ENCODE measurements around the gene CBFB. TPM values are rescaled to one million over a fixed set of nuclear protein-coding genes. Genes with fewer than 3 reads are reported as not detected.
A peak's percentile ranks its signal among the peaks of the same experiment; 100 is the strongest.

Gene CBFB
- total and polyA plus RNA-seq, 2 of the 13 experiments (the other 11 are each of a cell fraction or from before 2014, with no cell fraction given) = 22.1 to 70.8 TPM

- ChIA-PET POLR2A (no interaction called here), CTCF (ENCODE audit: low intra/inter-chr PET ratio, low total read pairs) (interaction anchor here (0.6 kb wide), 1 partner anchor 1063 kb away, joined by 3 read pairs; no protein-coding TSS in a partner anchor)
- H3K27me3 ChIP-seq (ENCODE audit: control insufficient read depth in 1 of 2, insufficient read depth in 2 of 2, low read length in 2 of 2) = peaks cover 1 to 9% of the 10 kb centered on the region in 2 experiments; a peak in 2 of 5 replicates
- no peaks in the 10 kb centered on the region for H3K79me2 ChIP-seq (ENCODE audit: insufficient read depth, low read length)
- no TSS peak for BruUV-seq (replicated peaks)
- in situ Hi-C loops (cut with HindIII; ENCODE audit: extremely low pct_ligation_motif_present, low pct_unique_long_range_greater_than_20kb) (no loop called here), intact Hi-C loops (cut with micrococcal nuclease; ENCODE audit: unreplicated experiment) (no loop called here)
- no peaks in the 10 kb centered on the region for H4K20me1 ChIP-seq (ENCODE audit: insufficient read depth, low read length)
- H3K27ac ChIP-seq (ENCODE audit: extremely low read length, insufficient read depth, low read length) = no peak overlapping the region
- no peaks in the 10 kb centered on the region for H3K36me3 ChIP-seq (replicated peaks in 1 of 2; ENCODE audit: control insufficient read depth in 1 of 2, insufficient read depth in 2 of 2, low read length in 2 of 2)
- no peak for ATAC-seq
- no peak overlapping the region for H3K9ac ChIP-seq (ENCODE audit: insufficient read depth, low read depth, low read length)
- TF ChIP-seq IKZF5 (CRISPR knock-in tag; IDR thresholded peaks at IDR 0.05) (no peak), ATM (IDR thresholded peaks at IDR 0.05; ENCODE audit: borderline replicate concordance) (no peak), ONECUT2 (CRISPR knock-in tag; IDR thresholded peaks at IDR 0.05) (no peak), ZSCAN9 (CRISPR knock-in tag; IDR thresholded peaks at IDR 0.05; ENCODE audit: borderline replicate concordance) (no peak), CREB1 (IDR thresholded peaks at IDR 0.05) (peak; percentile 44; the same call in 1 of the 2 replicates), CREB1 (CRISPR knock-in tag; IDR thresholded peaks at IDR 0.05) (no peak)
- peaks cover 27% of the 10 kb centered on the region for H3K4me1 ChIP-seq (ENCODE audit: insufficient read depth, low read length)
- H2AFZ ChIP-seq (ENCODE audit: low read length) = no peak overlapping the region
- H3K4me3 ChIP-seq (replicated peaks in 1 of 3; ENCODE audit: insufficient read depth in 1 of 3, low read depth in 2 of 3, low read length in 3 of 3) = no peak overlapping the region
- no peak for DNase-seq (ENCODE audit: low spot score)
- WGBS (ENCODE audit: low lambda C conversion rate) = 13% methylated on average over 2 of the region's 3 CpGs
- H3K9me3 ChIP-seq (ENCODE audit: low read length) = no peaks in the 10 kb centered on the region
- H3K4me2 ChIP-seq (ENCODE audit: low read depth, low read length) = no peak overlapping the region
- no peak for FAIRE-seq
These were observed 27.2 kb upstream of the CBFB start for GRCh38 chr16:67001726-67002125.

GRCh38 chr16:67006930-67007658, 21.9 kb upstream of the CBFB start:
- 20% methylated on average over 12 of the region's 12 CpGs for WGBS (ENCODE audit: low lambda C conversion rate)
- ChIA-PET POLR2A (interaction anchor here (0.8 to 1.4 kb wide), 2 partner anchors 21 to 143 kb away, joined by 3 to 6 read pairs; partner anchors contain the start of genes B3GNT9 and CBFB), CTCF (ENCODE audit: low intra/inter-chr PET ratio, low total read pairs) (interaction anchor here (0.6 kb wide), 1 partner anchor 12 kb away, joined by 3 read pairs; no protein-coding TSS in a partner anchor)

More at GRCh38 chr16:67006930-67007658, 21.9 kb upstream of the CBFB start:
- in situ Hi-C loops (cut with HindIII; ENCODE audit: extremely low pct_ligation_motif_present, low pct_unique_long_range_greater_than_20kb) = no loop called here
- H3K4me1 ChIP-seq (ENCODE audit: insufficient read depth, low read length) = peaks cover 38% of the 10 kb centered on the region
- ATAC-seq (no peak), FAIRE-seq (no peak), DNase-seq (ENCODE audit: low spot score) (no peak)
- TF ChIP-seq SMARCC2 (IDR thresholded peaks at IDR 0.05) = no peak
- no peak for TF ChIP-seq IKZF1 (IDR thresholded peaks at IDR 0.05)
- TF ChIP-seq SALL1 (CRISPR knock-in tag; IDR thresholded peaks at IDR 0.05) = peak; percentile 13; the same call in 1 of the 2 replicates
- TF ChIP-seq ZNF275 (CRISPR knock-in tag; IDR thresholded peaks at IDR 0.05; ENCODE audit: borderline replicate concordance) = no peak
- TF ChIP-seq POLR2AphosphoS2 (IDR thresholded peaks at IDR 0.05; ENCODE audit: low read depth, low read length) = no peak
- TF ChIP-seq ZFX (CRISPR knock-in tag; IDR thresholded peaks at IDR 0.05; ENCODE audit: low read depth) = 0 out of 2 replicates have a peak, but pooled peaks have one; percentile 29
- TF ChIP-seq CEBPB (IDR thresholded peaks at IDR 0.05; ENCODE audit: borderline replicate concordance, low read depth, low read length) = peak; percentile 17; the same call in 1 of the 2 replicates
- no peak for TF ChIP-seq HDAC6 (IDR thresholded peaks at IDR 0.05; ENCODE audit: low read depth, low read length)
- no peak for TF ChIP-seq DR1 (CRISPR knock-in tag; IDR thresholded peaks at IDR 0.05)
- no peak for TF ChIP-seq WIZ (CRISPR knock-in tag; IDR thresholded peaks at IDR 0.05)
- TF ChIP-seq SIX4 (CRISPR knock-in tag; IDR thresholded peaks at IDR 0.05) = no peak
- no TSS peak for BruUV-seq (replicated peaks)
- H3K27me3 ChIP-seq (ENCODE audit: control insufficient read depth in 1 of 2, insufficient read depth in 2 of 2, low read length in 2 of 2) = peaks cover 1 to 33% of the 10 kb centered on the region in 2 experiments; a peak in 4 of 5 replicates
- intact Hi-C loops (cut with micrococcal nuclease; ENCODE audit: unreplicated experiment) = no loop called here
- H3K9me3 ChIP-seq (ENCODE audit: low read length) = no peaks in the 10 kb centered on the region
- no peaks in the 10 kb centered on the region for H4K20me1 ChIP-seq (ENCODE audit: insufficient read depth, low read length)
- H3K27ac ChIP-seq (ENCODE audit: extremely low read length, insufficient read depth, low read length) = no peak overlapping the region
- no peak overlapping the region for H3K9ac ChIP-seq (ENCODE audit: insufficient read depth, low read depth, low read length)
- H3K79me2 ChIP-seq (ENCODE audit: insufficient read depth, low read length) = no peaks in the 10 kb centered on the region
- H2AFZ ChIP-seq (ENCODE audit: low read length) = no peak overlapping the region
- H3K36me3 ChIP-seq (replicated peaks in 1 of 2; ENCODE audit: control insufficient read depth in 1 of 2, insufficient read depth in 2 of 2, low read length in 2 of 2) = no peaks in the 10 kb centered on the region
- no peak overlapping the region for H3K4me3 ChIP-seq (replicated peaks in 1 of 3; ENCODE audit: insufficient read depth in 1 of 3, low read depth in 2 of 3, low read length in 3 of 3)
- peak overlapping the region; percentile 44; the same call in 1 of the 2 replicates for H3K4me2 ChIP-seq (ENCODE audit: low read depth, low read length)
